Measurements from ENCODE around the gene TAPT1. TPM values are rescaled to one million over a fixed set of nuclear protein-coding genes. Genes with fewer than 3 reads are reported as not detected.
A peak's percentile ranks its signal among the peaks of the same experiment; 100 is the strongest.

The TAPT1 gene
- total and polyA plus RNA-seq, 2 experiments from 2014 or later = 3.6 to 9.9 TPM

- no peak overlapping the region for H3K27ac ChIP-seq (ENCODE audit: low read depth)
- H3K4me3 ChIP-seq = no peak overlapping the region
- Mint-ChIP-seq H3K27me3 (ENCODE audit: insufficient read depth, low read depth, poor library complexity) (peaks cover 11% of the 10 kb centered on the region), H3K4me1 (peaks cover 36% of the 10 kb centered on the region), H3K27ac (no peak overlapping the region; the same call in 1 of the 2 replicates), H3K36me3 (ENCODE audit: low read depth) (no peaks in the 10 kb centered on the region), H3K9me3 (no peaks in the 10 kb centered on the region), H3K4me3 (no peak overlapping the region)
- ATAC-seq (no peak), DNase-seq (ENCODE audit: low spot score) (no peak)
- peaks cover 73% of the 10 kb centered on the region for H3K79me2 ChIP-seq (replicated peaks; ENCODE audit: insufficient read depth)
- H4K20me1 ChIP-seq (replicated peaks; ENCODE audit: insufficient read depth) = 0 out of 2 replicates have a peak, but pooled peaks cover 3% of the 10 kb centered on the region
- no peaks in the 10 kb centered on the region for H3K36me3 ChIP-seq (ENCODE audit: insufficient read depth)
- no peaks in the 10 kb centered on the region for H3K27me3 ChIP-seq (ENCODE audit: insufficient read depth)
- H3K9me2 ChIP-seq (ENCODE audit: insufficient read depth) = no peaks in the 10 kb centered on the region
- no peak overlapping the region for H2AFZ ChIP-seq
- H3K4me2 ChIP-seq = 0 out of 2 replicates have a peak overlapping the region, but pooled peaks have one; percentile 21
- no peaks in the 10 kb centered on the region for H3F3A ChIP-seq (replicated peaks; ENCODE audit: low read depth)
- TF ChIP-seq REST (IDR thresholded peaks at IDR 0.05; ENCODE audit: unreplicated experiment) = no peak
- peaks cover 19% of the 10 kb centered on the region for H3K4me1 ChIP-seq (ENCODE audit: insufficient read depth)
Measured at GRCh38 chr4:16222957-16223527, 3.2 kb downstream of the TAPT1 start.

- Histone ChIP-seq H3K27me3 (ENCODE audit: insufficient read depth) (no peaks in the 10 kb centered on the region), H3K79me2 (replicated peaks; ENCODE audit: insufficient read depth) (peaks cover 91% of the 10 kb centered on the region), H3K4me3 (no peak overlapping the region), H3K27ac (ENCODE audit: low read depth) (no peak overlapping the region), H3K9me2 (ENCODE audit: insufficient read depth) (no peaks in the 10 kb centered on the region), H2AFZ (no peak overlapping the region), H4K20me1 (replicated peaks; ENCODE audit: insufficient read depth) (0 out of 2 replicates have a peak, but pooled peaks cover 4% of the 10 kb centered on the region), H3K36me3 (ENCODE audit: insufficient read depth) (no peaks in the 10 kb centered on the region), H3K4me1 (ENCODE audit: insufficient read depth) (peaks cover 5% of the 10 kb centered on the region), H3F3A (replicated peaks; ENCODE audit: low read depth) (no peaks in the 10 kb centered on the region), H3K4me2 (no peak overlapping the region)
- Mint-ChIP-seq H3K27me3 (ENCODE audit: insufficient read depth, low read depth, poor library complexity) (no peaks in the 10 kb centered on the region), H3K4me3 (no peak overlapping the region), H3K36me3 (ENCODE audit: low read depth) (no peaks in the 10 kb centered on the region), H3K4me1 (peaks cover 17% of the 10 kb centered on the region), H3K9me3 (no peaks in the 10 kb centered on the region), H3K27ac (no peak overlapping the region)
- DNase-seq (ENCODE audit: low spot score) = no peak
- ATAC-seq = no peak
- TF ChIP-seq NANOG (IDR thresholded peaks at IDR 0.05; ENCODE audit: borderline replicate concordance) (no peak), ZNF331 (CRISPR knock-in tag; IDR thresholded peaks at IDR 0.05; ENCODE audit: low read depth) (no peak), CREB1 (CRISPR knock-in tag; IDR thresholded peaks at IDR 0.05; ENCODE audit: low read depth) (no peak), ZNF462 (CRISPR knock-in tag; IDR thresholded peaks at IDR 0.05) (no peak), EZH2phosphoT487 (IDR thresholded peaks at IDR 0.05; ENCODE audit: unreplicated experiment) (no peak), JUNB (IDR thresholded peaks at IDR 0.05; ENCODE audit: unreplicated experiment) (no peak), STAT1 (IDR thresholded peaks at IDR 0.05; ENCODE audit: unreplicated experiment) (no peak), EZH2 (IDR thresholded peaks at IDR 0.05; ENCODE audit: low read depth, unreplicated experiment) (no peak), ZNF114 (CRISPR knock-in tag; IDR thresholded peaks at IDR 0.05) (no peak), POLR2AphosphoS5 (IDR thresholded peaks at IDR 0.05; ENCODE audit: low read depth) (no peak)
Measured at GRCh38 chr4:16218950-16219349, 7.3 kb downstream of the TAPT1 start.

Data from GM23338 (cell line).